K562 (cell line): ENCODE data around the gene PPWD1. TPM values are rescaled to one million over a fixed set of nuclear protein-coding genes. Genes with fewer than 3 reads are reported as not detected.

ENCODE experiments used
- ATAC-seq: fragments of 200-7000 bp; cut with Tn5 transposase; 3 replicates; pipeline ENCODE4 v1.9.1; 2020; ENCODE audit warnings: moderate library complexity
- BruUV-seq: library from RNA; stranded (reverse); fragments of 400-500 nt; replicated peaks from 2 replicates; lab custom pipeline; 2021; lab: Mats Ljungman, UMichigan
- CTCF ChIA-PET: fragments of 300-600 bp; formaldehyde crosslinking; extraction: SDS; loops from one replicate; lab custom pipeline; 2021; ENCODE audit warnings: low intra/inter-chr PET ratio; lab: Yijun Ruan, JAX
- POLR2A ChIA-PET: fragments of 300-600, 350-650 bp; sonication (Branson Sonifier 250); formaldehyde crosslinking; extraction: SDS; loops from one replicate; lab custom pipeline; 2021; ENCODE audit warnings: antibody characterized with exemption, inconsistent platforms; lab: Yijun Ruan, JAX
- DNase-seq, 4 experiments: peaks; one replicate each; pipeline versions ENCODE4 v3.0.0 to v3.0.0-alpha.2; 2011 to 2018; ENCODE audit warnings: low spot score in 3 of 4, mixed read lengths in 3 of 4; ENCODE audit errors: extremely low read depth in 1 of 4
- FAIRE-seq: peaks from 2 replicates; lab custom pipeline; 2011; peaks lifted over from hg19 to GRCh38; lab: Jason Lieb, UNC
- H2AFZ ChIP-seq: 2 replicates; pipeline ENCODE4 v1.6.0; 2011; ENCODE audit warnings: low read depth, low read length, control low read depth, inconsistent platforms
- H3K27ac ChIP-seq: fragments of 200-600 bp; 3 replicates; pipeline ENCODE4 v1.8.0; 2011; ENCODE audit warnings: low read depth, mild to moderate bottlenecking, control low read depth, inconsistent platforms, low read length, moderate library complexity, mixed read lengths; ENCODE audit errors: extremely low read depth
- H3K27me3 ChIP-seq, 2 experiments: fragments of 300-600 bp in 1 of 2; 2 replicates in 1 of 2; 3 replicates in 1 of 2; pipeline versions ENCODE4 v1.6.0 to v1.8.0; 2011; ENCODE audit warnings: inconsistent platforms in 2 of 2, low read length in 2 of 2, mild to moderate bottlenecking in 1 of 2, mixed read lengths in 1 of 2, moderate library complexity in 1 of 2; ENCODE audit not compliant: control insufficient read depth in 2 of 2, insufficient read depth in 2 of 2
- H3K36me3 ChIP-seq: fragments of 300-600 bp; 3 replicates; pipeline ENCODE4 v1.8.0; 2011; ENCODE audit warnings: mild to moderate bottlenecking, low read length, inconsistent platforms; ENCODE audit not compliant: control insufficient read depth, insufficient read depth
- H3K4me1 ChIP-seq, 2 experiments: fragments of 200-600 bp in 1 of 2; replicated peaks in 1 of 2; 2 replicates in 1 of 2; 3 replicates in 1 of 2; pipeline versions ENCODE4 v1.5.1 to v1.8.0; 2011; ENCODE audit warnings: inconsistent platforms in 2 of 2, low read length in 2 of 2, mild to moderate bottlenecking in 1 of 2, mixed read lengths in 1 of 2, moderate library complexity in 1 of 2; ENCODE audit not compliant: control insufficient read depth in 2 of 2, insufficient read depth in 2 of 2
- H3K4me2 ChIP-seq: 2 replicates; pipeline ENCODE4 v1.6.1; 2011; ENCODE audit warnings: low read length, control low read depth, inconsistent platforms, mixed read lengths; ENCODE audit not compliant: insufficient read depth
- H3K4me3 ChIP-seq: fragments of 200-600 bp; sonication (generic), shearing (Covaris generic); 2 replicates; pipeline ENCODE4 v1.5.1; 2016; ENCODE audit warnings: control low read depth, inconsistent platforms
- H3K79me2 ChIP-seq: fragments of 200-600 bp; 3 replicates; pipeline ENCODE4 v1.8.0; 2011; ENCODE audit warnings: low read length, inconsistent platforms; ENCODE audit not compliant: control insufficient read depth, insufficient read depth
- H3K9ac ChIP-seq, 2 experiments: 2 replicates each; pipeline versions ENCODE4 v1.6.0 to v1.6.1; 2011; ENCODE audit warnings: low read depth in 2 of 2, low read length in 2 of 2, control low read depth in 1 of 2, inconsistent platforms in 1 of 2, mild to moderate bottlenecking in 1 of 2, mixed read lengths in 1 of 2; ENCODE audit not compliant: insufficient read depth in 1 of 2
- H3K9me1 ChIP-seq: one replicate; pipeline ENCODE4 v1.6.0; 2011; ENCODE audit warnings: inconsistent platforms, mild to moderate bottlenecking, low read length, moderate library complexity; ENCODE audit not compliant: control insufficient read depth, insufficient read depth
- H3K9me3 ChIP-seq: replicated peaks from 2 replicates; pipeline ENCODE4 v1.5.1; 2011; ENCODE audit warnings: low read depth, low read length, inconsistent platforms; ENCODE audit not compliant: control insufficient read depth, insufficient read depth
- H4K20me1 ChIP-seq: replicated peaks from 2 replicates; pipeline ENCODE4 v1.6.1; 2011; ENCODE audit warnings: low read length, inconsistent platforms, mixed read lengths; ENCODE audit not compliant: control insufficient read depth, insufficient read depth
- ATF7 ChIP-seq: fragments of 450-650 bp; IDR thresholded peaks from 2 replicates; pipeline ENCODE4 v1.7.1; 2014; ENCODE audit warnings: mild to moderate bottlenecking, moderate library complexity
- CEBPG ChIP-seq, 3 experiments: fragments of 200-800 bp in 1 of 3; sonication (Bioruptor generic) in 1 of 3; sonication (generic) in 1 of 3; formaldehyde crosslinking in 1 of 3; IDR thresholded peaks in 2 of 3; conservative IDR thresholded peaks in 1 of 3; 2 replicates each; pipeline versions ENCODE4 v1.6.1 to v1.8.0; 2016 to 2022; ENCODE audit warnings: missing compliant biosample characterization in 2 of 3, missing genetic modification characterization in 2 of 3, mild to moderate bottlenecking in 1 of 3, missing genetic modification reagents in 1 of 3
- CXXC5 ChIP-seq: fragments of 250-450 bp; sonication (Bioruptor Pico); IDR thresholded peaks from 2 replicates; pipeline ENCODE4 v1.8.0; 2022; ENCODE audit warnings: inconsistent platforms, mild to moderate bottlenecking, moderate library complexity
- JUN ChIP-seq, 2 experiments: sonication (generic) in 1 of 2; formaldehyde crosslinking in 1 of 2; IDR thresholded peaks; 2 replicates each; pipeline versions ENCODE4 v1.6.1 to v1.8.0; 2012 to 2022; ENCODE audit warnings: borderline replicate concordance in 2 of 2, mild to moderate bottlenecking in 2 of 2, improper control_type of control experiment in 1 of 2, low read depth in 1 of 2, low read length in 1 of 2, missing genetic modification reagents in 1 of 2
- JUND ChIP-seq, 2 experiments: IDR thresholded peaks; 2 replicates in 1 of 2; 3 replicates in 1 of 2; pipeline ENCODE4 v1.6.1; 2011; ENCODE audit warnings: borderline replicate concordance in 2 of 2, low read depth in 2 of 2, low read length in 2 of 2, improper control_type of control experiment in 1 of 2, missing biosample characterization in 1 of 2, missing genetic modification characterization in 1 of 2, missing genetic modification reagents in 1 of 2
- MAZ ChIP-seq, 2 experiments: fragments of 450-650 bp in 1 of 2; sonication (generic) in 1 of 2; formaldehyde crosslinking; IDR thresholded peaks in 1 of 2; conservative IDR thresholded peaks in 1 of 2; 2 replicates each; pipeline versions ENCODE4 v1.4.0 to v1.5.0; 2020; ENCODE audit warnings: mild to moderate bottlenecking in 1 of 2, missing genetic modification reagents in 1 of 2
- MEF2D ChIP-seq: conservative IDR thresholded peaks from 2 replicates; pipeline ENCODE4 v1.6.1; 2016; ENCODE audit warnings: low read depth, missing genetic modification characterization, missing compliant biosample characterization
- MTA2 ChIP-seq: fragments of 450-650 bp; IDR thresholded peaks from 2 replicates; pipeline ENCODE4 v1.6.1; 2016; ENCODE audit warnings: low read depth
- NR2C2 ChIP-seq, 2 experiments: fragments of 200-800 bp in 1 of 2; sonication (Bioruptor generic) in 1 of 2; sonication (generic) in 1 of 2; formaldehyde crosslinking in 1 of 2; IDR thresholded peaks; 2 replicates each; pipeline versions ENCODE4 v1.6.1 to v1.8.0; 2016 to 2022; ENCODE audit warnings: mild to moderate bottlenecking in 1 of 2, missing compliant biosample characterization in 1 of 2, missing genetic modification characterization in 1 of 2, missing genetic modification reagents in 1 of 2
- SOX6 ChIP-seq: fragments of 450-650 bp; IDR thresholded peaks from 2 replicates; pipeline ENCODE4 v1.6.1; 2014; ENCODE audit warnings: mild to moderate bottlenecking
- SRSF1 ChIP-seq: fragments of 200-400 bp; formaldehyde crosslinking; IDR thresholded peaks from 2 replicates; pipeline ENCODE4 v1.6.1; 2017; ENCODE audit warnings: mild to moderate bottlenecking, low read depth, low read length, moderate library complexity
- ZNF239 ChIP-seq: fragments of 250-450 bp; sonication (Bioruptor Pico); IDR thresholded peaks from 2 replicates; pipeline ENCODE4 v1.4.0; 2020; ENCODE audit warnings: mild to moderate bottlenecking
- ZNF561 ChIP-seq: fragments of 450-650 bp; formaldehyde crosslinking; conservative IDR thresholded peaks from 2 replicates; pipeline ENCODE4 v1.4.0; 2020; ENCODE audit warnings: mild to moderate bottlenecking, moderate library complexity
- ZNF589 ChIP-seq: fragments of 200-800 bp; sonication (Bioruptor generic); IDR thresholded peaks from 2 replicates; pipeline ENCODE4 v1.6.1; 2016; ENCODE audit warnings: low read depth, missing genetic modification characterization, missing compliant biosample characterization
- in situ Hi-C: fragments of 300-500 bp; cut with MboI; formaldehyde crosslinking; loops from 4 replicates; pipeline ENCODE4 v1.15.0; 2018; ENCODE audit warnings: inconsistent platforms, mixed read lengths
- intact Hi-C: fragments of 100-400 bp; cut with micrococcal nuclease; formaldehyde crosslinking; loops from 2 replicates; pipeline ENCODE4 v1.14.2; 2022
- polyA plus RNA-seq, 8 experiments: library from polyadenylated mRNA; depleted of rRNA in 4 of 8; stranded (reverse) in 5 of 8; unstranded in 3 of 8; fragments of >200 nt; fragmentation: Nextera tagmentation in 2 of 8; fragmentation: Illumina TruSeq in 1 of 8; extraction: Ambion mirVana in 2 of 8; extraction: Trizol in 1 of 8; gene quantifications; 2 replicates each; pipeline versions ENCODE4 v1.2.1 to v1.2.3, GENCODE V29; 2011 to 2014; ENCODE audit warnings: inconsistent platforms in 1 of 8, missing spikeins in 1 of 8
- total RNA-seq, 7 experiments: library from RNA; depleted of rRNA in 6 of 7; stranded (reverse); fragments of >200 nt in 6 of 7; fragmentation: Illumina TruSeq in 2 of 7; extraction: Trizol in 2 of 7; gene quantifications; 2 replicates each; pipeline versions ENCODE4 v1.2.1 to v1.2.3, GENCODE V29; 2011 to 2021; ENCODE audit warnings: low replicate concordance in 1 of 7
- TF ChIP-seq, protein P1 (sequence below), 2 experiments: fragments of 450-650 bp in 1 of 2; sonication (generic) in 1 of 2; formaldehyde crosslinking in 1 of 2; IDR thresholded peaks in 1 of 2; conservative IDR thresholded peaks in 1 of 2; 2 replicates each; pipeline versions ENCODE4 v1.6.1 to v1.8.1; 2016 to 2023; ENCODE audit warnings: mild to moderate bottlenecking in 2 of 2, moderate library complexity in 2 of 2, inconsistent platforms in 1 of 2, missing genetic modification reagents in 1 of 2

Gene PPWD1
- total and polyA plus RNA-seq, 9 of the 15 experiments (the other 6 are each of a cell fraction or from before 2014, with no cell fraction given): 24.1 to 89.2 (median 51.4) TPM

DNA sequence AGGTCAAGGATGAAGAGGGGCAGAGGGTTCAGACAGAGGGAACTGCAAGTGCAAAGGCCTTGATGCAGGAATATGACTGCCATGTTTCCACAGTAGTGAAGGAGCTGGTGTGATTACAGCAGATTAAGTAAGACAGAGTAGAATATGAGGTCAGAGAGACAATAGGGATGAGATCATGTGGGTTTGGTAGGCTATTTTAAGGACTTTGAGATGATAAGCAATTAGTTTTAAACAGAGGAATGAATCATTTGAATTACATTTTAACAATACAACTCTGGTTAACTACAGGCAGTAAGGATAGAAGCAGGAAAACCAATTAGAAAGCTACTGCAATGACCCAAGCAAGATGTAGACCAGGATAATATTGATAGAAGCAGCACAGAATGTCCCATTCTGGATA is 7.8 kb upstream of the PPWD1 start:
- POLR2A ChIA-PET: interaction anchor here (1.6 to 1.8 kb wide), 2 partner anchors 9 to 19 kb away, joined by 6 to 7 read pairs; no protein-coding TSS in a partner anchor
- peaks cover 75% of the 10 kb centered on the region for H3K36me3 ChIP-seq

More for the DNA sequence above, 7.8 kb upstream of the PPWD1 start:
- H3K9me3 ChIP-seq: no peaks in the 10 kb centered on the region
- ATAC-seq (peak; percentile 46; the same call in 2 of the 3 replicates), DNase-seq (no peak), FAIRE-seq (no peak)
- CTCF ChIA-PET: no interaction called here
- no peak overlapping the region for H3K4me3 ChIP-seq
- peaks cover 13% of the 10 kb centered on the region for H3K79me2 ChIP-seq
- H2AFZ ChIP-seq: no peak overlapping the region
- TF ChIP-seq MTA2: no peak
- no peak for TF ChIP-seq MAZ (CRISPR knock-in tag; conservative IDR thresholded peaks at IDR 0.05 in 1 of 2, IDR thresholded peaks at IDR 0.05 in 1 of 2)
- no peak for TF ChIP-seq ZNF239 (CRISPR knock-in tag)
- peak; percentile 12; the same call in 1 of the 2 replicates for TF ChIP-seq JUND (IDR thresholded peaks at IDR 0.05; ENCODE audit: borderline replicate concordance, low read depth, low read length)
- no peak for TF ChIP-seq JUND (tag; IDR thresholded peaks at IDR 0.05; ENCODE audit: borderline replicate concordance, low read depth, low read length)
- no peak for TF ChIP-seq SRSF1
- TF ChIP-seq CXXC5 (CRISPR knock-in tag): no peak
- TF ChIP-seq, protein P1, sequence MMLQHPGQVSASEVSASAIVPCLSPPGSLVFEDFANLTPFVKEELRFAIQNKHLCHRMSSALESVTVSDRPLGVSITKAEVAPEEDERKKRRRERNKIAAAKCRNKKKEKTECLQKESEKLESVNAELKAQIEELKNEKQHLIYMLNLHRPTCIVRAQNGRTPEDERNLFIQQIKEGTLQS (IDR thresholded peaks at IDR 0.05): peak; percentile 72
- TF ChIP-seq, protein P1 (CRISPR knock-in tag; conservative IDR thresholded peaks at IDR 0.05): no peak
- peak; percentile 78 for TF ChIP-seq SOX6
- peak; percentile 33; the same call in 1 of the 2 replicates for TF ChIP-seq CEBPG (CRISPR knock-in tag; IDR thresholded peaks at IDR 0.05)
- peak in 1 of 2 experiments; percentile 71; a peak in 2 of 4 replicates for TF ChIP-seq CEBPG (tag; conservative IDR thresholded peaks at IDR 0.05 in 1 of 2, IDR thresholded peaks at IDR 0.05 in 1 of 2)
- no peak for TF ChIP-seq ZNF561 (CRISPR knock-in tag)
- 0 out of 2 replicates have a peak, but pooled peaks have one; percentile 32 for TF ChIP-seq JUN (IDR thresholded peaks at IDR 0.05; ENCODE audit: borderline replicate concordance, low read depth, low read length)
- TF ChIP-seq JUN (CRISPR knock-in tag; IDR thresholded peaks at IDR 0.05; ENCODE audit: borderline replicate concordance): no peak
- peak; percentile 61 for TF ChIP-seq ZNF589
- peak; percentile 88 for TF ChIP-seq MEF2D (tag)
- peak; percentile 57 for TF ChIP-seq ATF7
- no peak for TF ChIP-seq NR2C2 (CRISPR knock-in tag; IDR thresholded peaks at IDR 0.05)
- TF ChIP-seq NR2C2 (tag; IDR thresholded peaks at IDR 0.05): 0 out of 2 replicates have a peak, but pooled peaks have one; percentile 10
- no peak overlapping the region for H3K9ac ChIP-seq
- H3K27me3 ChIP-seq: no peaks in the 10 kb centered on the region
- H4K20me1 ChIP-seq: peaks cover 5% of the 10 kb centered on the region; the same call in 1 of the 2 replicates
- intact Hi-C loops (no loop called here), in situ Hi-C loops (no loop called here)
- BruUV-seq: no TSS peak
- H3K27ac ChIP-seq: no peak overlapping the region
- no peaks in the 10 kb centered on the region; a peak in 1 of 5 replicates for H3K4me1 ChIP-seq
- no peaks in the 10 kb centered on the region for H3K9me1 ChIP-seq
- no peak overlapping the region for H3K4me2 ChIP-seq
